Gastroesophageal sphincter (tissue), 4 donors: ENCODE results near the gene LETM1. TPM values are rescaled to one million over a fixed set of nuclear protein-coding genes. Genes with fewer than 3 reads are reported as not detected.

Source experiments
- ATAC-seq: fragments of 150-250 bp; one replicate; pipeline ENCODE4 v1.9.1; 2016; ENCODE audit warnings: mild to moderate bottlenecking, moderate library complexity
- H3K27ac ChIP-seq, 4 donors: fragments of 200-600 bp; sonication (generic) in 3 of 4; 1 replicate in 3 of 4; 2 replicates in 1 of 4; pipeline ENCODE4 v1.5.1; 2016 to 2019
- H3K27me3 ChIP-seq: fragments of 200-600 bp; sonication (generic); one replicate; pipeline ENCODE4 v1.5.1; 2019
- H3K36me3 ChIP-seq, 2 donors: fragments of 200-600 bp; sonication (generic); one replicate each; pipeline ENCODE4 v1.5.1; 2019; ENCODE audit warnings: control low read depth in 1 of 2
- H3K4me1 ChIP-seq, 3 donors: fragments of 200-600 bp; sonication (generic); 1 replicate in 2 of 3; 2 replicates in 1 of 3; pipeline ENCODE4 v1.5.1; 2016 to 2019; ENCODE audit warnings: control low read depth in 2 of 3
- H3K4me3 ChIP-seq, 2 donors: fragments of 200-600 bp; sonication (generic); one replicate each; pipeline ENCODE4 v1.5.1; 2019; ENCODE audit warnings: mild to moderate bottlenecking in 1 of 2, moderate library complexity in 1 of 2
- H3K9me3 ChIP-seq, 3 donors: fragments of 200-600 bp; sonication (generic); one replicate each; pipeline ENCODE4 v1.5.1; 2017 to 2019; ENCODE audit warnings: control low read depth in 2 of 3
- EP300 ChIP-seq: sonication (generic); formaldehyde crosslinking; IDR thresholded peaks from one replicate; pipeline ENCODE4 v1.6.1; 2017; ENCODE audit warnings: antibody characterized with exemption, mild to moderate bottlenecking
- POLR2A ChIP-seq, 2 donors: fragments of 450-650 bp; IDR thresholded peaks; one replicate each; pipeline ENCODE4 v1.6.1; 2017; ENCODE audit warnings: antibody characterized with exemption in 2 of 2, mild to moderate bottlenecking in 2 of 2, moderate library complexity in 1 of 2
- POLR2AphosphoS5 ChIP-seq: sonication (generic); formaldehyde crosslinking; IDR thresholded peaks from one replicate; pipeline ENCODE4 v1.6.1; 2017; ENCODE audit warnings: antibody characterized with exemption
- WGBS, 2 donors: methylation state at CpG; one replicate each; pipeline ENCODE4 v1.1.5; 2018; ENCODE audit warnings: low coverage in 1 of 2; 5-methylcytosine and 5-hydroxymethylcytosine counted together
- total RNA-seq, 4 donors: library from RNA; depleted of rRNA; stranded (reverse); fragments of >200 nt; gene quantifications; one replicate each; pipeline ENCODE4 v1.1.0, GENCODE V29; 2016
- TF ChIP-seq, protein P1 (sequence below), 4 experiments: fragments of 200-600 bp in 2 of 4; fragments of 450-650 bp in 2 of 4; sonication (generic) in 1 of 4; IDR thresholded peaks; one replicate each; pipeline ENCODE4 v1.5.1; 2017 to 2019; ENCODE audit warnings: antibody characterized with exemption in 4 of 4, mild to moderate bottlenecking in 2 of 4, moderate library complexity in 2 of 4

LETM1 gene
- total RNA-seq, 4 donors from 2014 or later = 24.0 to 29.2 (median 26.9) TPM

DNA sequence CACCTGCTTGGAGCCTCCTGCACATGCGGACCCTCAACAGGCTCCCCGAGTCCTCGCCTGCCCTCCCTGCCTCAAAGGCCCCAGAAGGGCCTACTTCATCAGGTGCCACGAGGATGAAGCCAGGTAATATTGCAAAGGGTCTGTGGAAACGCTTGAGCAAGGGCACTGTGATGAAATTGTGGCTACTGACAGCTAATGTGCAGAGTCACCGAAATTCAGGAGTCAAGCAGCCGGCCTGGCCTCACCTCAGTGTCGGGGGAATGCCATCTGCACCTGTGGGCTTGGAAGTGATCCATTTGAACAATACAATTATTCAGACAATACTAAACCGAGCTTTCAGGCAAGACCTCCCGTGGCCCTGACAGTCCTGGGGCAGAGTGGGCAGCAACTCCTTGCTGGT is 66.0 kb downstream of the LETM1 start:
- no peak for ATAC-seq
- Histone ChIP-seq H3K4me1 (peaks cover 0 to 31% (median 11%) of the 10 kb centered on the region in 3 donors), H3K4me3 (no peak overlapping the region), H3K9me3 (no peaks in the 10 kb centered on the region), H3K27me3 (peaks cover 40% of the 10 kb centered on the region), H3K27ac (no peak overlapping the region), H3K36me3 (no peaks in the 10 kb centered on the region)
- TF ChIP-seq, protein P1, sequence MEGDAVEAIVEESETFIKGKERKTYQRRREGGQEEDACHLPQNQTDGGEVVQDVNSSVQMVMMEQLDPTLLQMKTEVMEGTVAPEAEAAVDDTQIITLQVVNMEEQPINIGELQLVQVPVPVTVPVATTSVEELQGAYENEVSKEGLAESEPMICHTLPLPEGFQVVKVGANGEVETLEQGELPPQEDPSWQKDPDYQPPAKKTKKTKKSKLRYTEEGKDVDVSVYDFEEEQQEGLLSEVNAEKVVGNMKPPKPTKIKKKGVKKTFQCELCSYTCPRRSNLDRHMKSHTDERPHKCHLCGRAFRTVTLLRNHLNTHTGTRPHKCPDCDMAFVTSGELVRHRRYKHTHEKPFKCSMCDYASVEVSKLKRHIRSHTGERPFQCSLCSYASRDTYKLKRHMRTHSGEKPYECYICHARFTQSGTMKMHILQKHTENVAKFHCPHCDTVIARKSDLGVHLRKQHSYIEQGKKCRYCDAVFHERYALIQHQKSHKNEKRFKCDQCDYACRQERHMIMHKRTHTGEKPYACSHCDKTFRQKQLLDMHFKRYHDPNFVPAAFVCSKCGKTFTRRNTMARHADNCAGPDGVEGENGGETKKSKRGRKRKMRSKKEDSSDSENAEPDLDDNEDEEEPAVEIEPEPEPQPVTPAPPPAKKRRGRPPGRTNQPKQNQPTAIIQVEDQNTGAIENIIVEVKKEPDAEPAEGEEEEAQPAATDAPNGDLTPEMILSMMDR (IDR thresholded peaks at IDR 0.05) = no peak
- TF ChIP-seq POLR2AphosphoS5 (no peak), EP300 (no peak), POLR2A (IDR thresholded peaks at IDR 0.05) (no peak)
- WGBS, 2 donors = 85% methylated on average over 9 of the region's 10 CpGs; no CpG with 5 or more reads in 1 of the 2 donors

DNA sequence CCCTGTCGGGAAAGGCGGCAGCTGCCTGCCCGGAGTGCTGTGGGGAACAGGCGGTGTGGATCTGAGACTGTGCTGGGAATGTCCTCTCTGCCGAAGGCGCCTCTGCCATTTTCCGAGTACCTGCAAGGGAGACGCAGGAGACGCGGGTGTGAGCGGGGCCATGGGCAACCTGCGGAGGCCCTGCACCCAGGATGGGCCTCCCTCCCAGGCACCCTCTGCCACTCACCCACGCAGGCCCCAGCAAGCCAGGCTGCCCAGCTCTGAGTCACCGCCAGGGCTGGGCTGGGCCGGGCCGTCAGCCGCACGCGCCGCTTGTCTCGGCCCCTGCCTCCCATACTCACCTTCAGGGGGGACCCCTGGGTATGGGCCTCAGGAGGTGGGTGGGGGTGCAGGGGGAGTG is 66.4 kb downstream of the LETM1 start:
- Histone ChIP-seq H3K27ac (no peak overlapping the region), H3K4me1 (peaks cover 0 to 27% (median 8%) of the 10 kb centered on the region in 3 donors), H3K27me3 (peaks cover 35% of the 10 kb centered on the region), H3K4me3 (no peak overlapping the region), H3K36me3 (no peaks in the 10 kb centered on the region), H3K9me3 (no peaks in the 10 kb centered on the region)
- no CpG with 5 or more reads among the region's 21 CpGs for WGBS, 2 donors
- TF ChIP-seq EP300 = no peak
- no peak for TF ChIP-seq POLR2A (IDR thresholded peaks at IDR 0.05)
- TF ChIP-seq, protein P1 (IDR thresholded peaks at IDR 0.05) = no peak
- no peak for ATAC-seq

DNA sequence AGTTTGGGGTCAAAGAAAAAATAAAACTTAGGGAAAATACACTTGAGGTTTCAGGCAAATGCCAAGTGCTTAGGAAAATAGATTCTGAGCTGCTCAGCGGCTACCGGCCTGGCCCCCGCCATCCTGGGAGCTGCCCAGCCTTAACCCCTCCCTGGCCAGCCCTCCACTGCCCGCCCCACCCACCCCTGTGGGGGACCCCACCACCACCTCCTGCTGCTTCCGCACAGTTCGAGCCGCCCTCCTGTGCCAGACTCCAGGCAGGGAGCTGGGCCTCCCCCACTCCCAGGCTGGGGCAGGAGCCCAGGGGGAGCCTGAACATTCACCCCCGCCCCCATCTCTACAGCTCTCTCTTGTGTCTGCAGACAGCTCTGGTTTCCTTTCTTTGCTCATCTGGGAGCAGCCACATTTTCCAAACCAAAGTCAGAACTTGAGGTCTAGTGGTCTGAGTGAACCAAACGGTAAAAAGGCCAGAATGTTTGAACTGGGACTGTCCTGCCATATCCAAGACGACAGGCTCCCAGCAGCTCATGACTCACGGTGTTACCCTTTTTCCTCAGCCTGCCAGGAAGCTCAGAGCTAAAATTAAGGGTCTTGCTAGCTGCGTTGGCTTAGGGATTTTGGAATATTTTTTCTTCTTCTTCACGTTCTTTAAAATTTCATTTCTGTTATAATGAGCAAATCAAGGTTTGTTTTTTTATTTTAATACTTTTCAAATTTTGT is 67.5 kb downstream of the LETM1 start:
- no peaks in the 10 kb centered on the region for H3K9me3 ChIP-seq
- 44 to 53% methylated on average over 9 to 10 of the region's 13 CpGs for WGBS, 2 donors
- no peak overlapping the region for H3K4me3 ChIP-seq
- no peaks in the 10 kb centered on the region for H3K36me3 ChIP-seq
- no peak overlapping the region for H3K27ac ChIP-seq
- peaks cover 24% of the 10 kb centered on the region for H3K27me3 ChIP-seq
- no peak for ATAC-seq
- TF ChIP-seq, protein P1 (IDR thresholded peaks at IDR 0.05) = no peak
- TF ChIP-seq POLR2A (IDR thresholded peaks at IDR 0.05) (no peak), POLR2AphosphoS5 (no peak), EP300 (no peak)
- peaks cover 0 to 16% (median 0%) of the 10 kb centered on the region in 3 donors for H3K4me1 ChIP-seq

DNA sequence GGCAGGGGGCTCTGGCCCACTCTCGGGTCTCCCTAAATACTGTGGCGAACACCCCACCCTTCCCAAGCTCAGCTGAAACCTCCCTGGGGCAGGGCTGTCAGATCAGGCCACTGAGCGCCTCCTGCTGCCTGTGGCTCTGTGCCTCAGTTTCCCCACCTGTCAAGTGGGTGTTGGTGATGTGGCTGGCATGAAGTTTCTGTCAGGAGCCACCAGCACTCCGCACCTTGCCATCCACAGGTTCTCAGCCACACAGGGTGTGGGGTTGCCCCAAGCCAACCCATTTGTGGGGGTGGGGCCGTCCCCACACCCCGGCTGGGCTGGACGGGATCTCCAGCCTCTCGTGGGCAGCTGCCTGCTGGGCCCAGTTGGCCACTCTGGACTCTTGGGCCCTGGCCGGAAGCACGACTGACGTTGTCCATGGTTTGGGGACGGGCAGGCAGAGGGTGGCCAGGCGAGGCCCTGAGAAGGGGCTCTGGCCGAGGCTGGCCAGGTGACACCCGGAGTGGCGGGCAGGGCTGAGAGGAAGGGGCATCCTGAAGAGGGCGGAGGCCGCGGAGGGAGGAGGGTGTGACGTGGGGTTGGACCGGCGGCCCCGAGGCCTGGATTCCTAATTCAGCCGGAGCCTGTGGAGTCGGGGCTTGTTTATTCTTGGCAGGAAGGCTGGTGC is 68.4 kb downstream of the LETM1 start:
- no peak overlapping the region for H3K27ac ChIP-seq
- H3K36me3 ChIP-seq = no peaks in the 10 kb centered on the region
- no peak overlapping the region for H3K4me3 ChIP-seq
- peaks cover 17% of the 10 kb centered on the region for H3K27me3 ChIP-seq
- TF ChIP-seq POLR2AphosphoS5 = no peak
- TF ChIP-seq, protein P1 (IDR thresholded peaks at IDR 0.05) = no peak
- TF ChIP-seq POLR2A (IDR thresholded peaks at IDR 0.05) = no peak
- TF ChIP-seq EP300 = no peak
- H3K9me3 ChIP-seq = no peaks in the 10 kb centered on the region
- no peak for ATAC-seq
- 4 to 32% methylated on average over 8 to 18 of the region's 25 CpGs for WGBS, 2 donors
- H3K4me1 ChIP-seq = peaks cover 0 to 9% (median 0%) of the 10 kb centered on the region in 3 donors
